Naive thymus-derived CD4-positive, alpha-beta T cell (primary cell): Measurements from ENCODE around the gene ITM2B. TPM values are rescaled to one million over a fixed set of nuclear protein-coding genes. Genes with fewer than 3 reads are reported as not detected.

Experiments used
- ATAC-seq: fragments of 150-1000 bp; cut with Tn5 transposase; 2 replicates; pipeline ENCODE4 v1.10.0; 2021; ENCODE audit warnings: mild to moderate bottlenecking, moderate library complexity
- CTCF ChIA-PET: fragments of 350-600 bp; sonication (Branson Sonifier 250); formaldehyde crosslinking; loops from one replicate; lab custom pipeline; 2021; ENCODE audit warnings: antibody characterized with exemption; lab: Charles Lee
- POLR2A ChIA-PET: fragments of 350-600 bp; sonication (Branson Sonifier 250); formaldehyde crosslinking; loops from one replicate; lab custom pipeline; 2021; ENCODE audit warnings: antibody characterized with exemption, inconsistent platforms; lab: Charles Lee
- DNase-seq, 9 donors: peaks; one replicate each; pipeline versions ENCODE4 v3.0.0 to v3.0.0-alpha.2; 2020 to 2022; ENCODE audit warnings: mixed read lengths in 1 of 9
- H3K27ac ChIP-seq: one replicate; pipeline ENCODE4 v1.7.0; 2013; ENCODE audit warnings: mild to moderate bottlenecking, low read depth, low read length, moderate library complexity
- H3K27me3 ChIP-seq, 2 donors: one replicate each; pipeline ENCODE4 v1.7.0; 2013; ENCODE audit warnings: low read length in 2 of 2, mild to moderate bottlenecking in 2 of 2, moderate library complexity in 2 of 2; ENCODE audit not compliant: control insufficient read depth in 2 of 2, insufficient read depth in 2 of 2
- H3K36me3 ChIP-seq, 3 experiments: 1 replicate in 2 of 3; 2 replicates in 1 of 3; pipeline ENCODE4 v1.7.0; 2013; ENCODE audit warnings: low read length in 3 of 3, mild to moderate bottlenecking in 3 of 3, moderate library complexity in 1 of 3; ENCODE audit not compliant: insufficient read depth in 3 of 3, control insufficient read depth in 2 of 3
- H3K4me1 ChIP-seq, 2 donors: one replicate each; pipeline ENCODE4 v1.7.0; 2013; ENCODE audit warnings: low read length in 2 of 2, mild to moderate bottlenecking in 2 of 2, moderate library complexity in 1 of 2; ENCODE audit not compliant: control insufficient read depth in 2 of 2, insufficient read depth in 2 of 2
- H3K4me3 ChIP-seq: 2 replicates; pipeline ENCODE4 v1.7.0; 2013; ENCODE audit warnings: mild to moderate bottlenecking, low read length
- H3K9me3 ChIP-seq, 3 experiments: 1 replicate in 2 of 3; 2 replicates in 1 of 3; pipeline ENCODE4 v1.7.0; 2013; ENCODE audit warnings: low read length in 3 of 3; ENCODE audit not compliant: control insufficient read depth in 2 of 3
- H3K27ac Mint-ChIP-seq, 9 donors: one replicate each; pipeline ENCODE4 v1.8.0; 2020 to 2022; ENCODE audit warnings: mixed read lengths in 9 of 9, mild to moderate bottlenecking in 8 of 9, moderate library complexity in 5 of 9, inconsistent platforms in 2 of 9
- H3K27me3 Mint-ChIP-seq, 5 donors: one replicate each; pipeline ENCODE4 v1.8.0; 2021 to 2022; ENCODE audit warnings: mixed read lengths in 5 of 5, mild to moderate bottlenecking in 1 of 5
- H3K36me3 Mint-ChIP-seq, 5 donors: one replicate each; pipeline ENCODE4 v1.8.0; 2020 to 2022; ENCODE audit warnings: mixed read lengths in 5 of 5, mild to moderate bottlenecking in 3 of 5, inconsistent platforms in 1 of 5
- H3K4me1 Mint-ChIP-seq, 7 donors: one replicate each; pipeline ENCODE4 v1.8.0; 2020 to 2022; ENCODE audit warnings: mixed read lengths in 7 of 7, mild to moderate bottlenecking in 3 of 7, inconsistent platforms in 1 of 7
- H3K4me3 Mint-ChIP-seq, 10 donors: one replicate each; pipeline ENCODE4 v1.8.0; 2020 to 2022; ENCODE audit warnings: mild to moderate bottlenecking in 10 of 10, mixed read lengths in 10 of 10, moderate library complexity in 6 of 10, inconsistent platforms in 2 of 10
- H3K9me3 Mint-ChIP-seq, 11 donors: one replicate each; pipeline ENCODE4 v1.8.0; 2020 to 2022; ENCODE audit warnings: mixed read lengths in 11 of 11, mild to moderate bottlenecking in 4 of 11, inconsistent platforms in 1 of 11, moderate library complexity in 1 of 11
- intact Hi-C, 2 donors: fragments of 100-400 bp; cut with micrococcal nuclease; formaldehyde crosslinking; loops; one replicate each; pipeline ENCODE4 v1.15.1; 2023
- polyA plus RNA-seq, 2 donors: library from polyadenylated mRNA; unstranded; fragments of 300-500 nt; fragmentation: Illumina TruSeq; gene quantifications; one replicate each; pipeline ENCODE4 v1.2.3, GENCODE V29; 2021
- total RNA-seq, 6 experiments: library from RNA in 5 of 6; stranded (reverse) in 5 of 6; gene quantifications; 1 replicate in 5 of 6; 2 replicates in 1 of 6; pipeline ENCODE4 v1.2.3 and lab custom pipeline; 2021 to 2026

ITM2B gene
- total and polyA plus RNA-seq, 7 experiments from 2014 or later = 190 to 1,479 (median 659) TPM

DNA sequence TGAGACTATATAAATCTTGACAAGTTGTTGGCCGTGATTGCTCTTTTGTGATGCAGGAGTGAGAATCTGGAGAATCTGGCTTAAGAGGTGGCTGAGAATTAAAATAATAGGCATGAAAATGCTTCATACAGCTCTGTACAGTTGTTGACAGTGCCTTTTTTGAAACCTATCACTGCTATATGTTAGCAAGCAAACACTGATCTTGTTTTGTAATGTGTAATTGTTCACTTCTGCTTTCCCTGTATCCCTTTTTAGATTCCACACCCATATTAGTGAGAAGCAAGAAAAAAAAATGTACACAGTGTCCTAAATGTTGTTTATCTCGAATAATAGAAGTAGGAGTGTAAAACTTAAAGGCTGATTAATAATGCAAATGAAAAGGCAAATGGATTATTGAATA, 31.1 kb downstream of the ITM2B start:
- peak overlapping the region in 5 of 10 donors; percentile 3 to 72 (median 7) for H3K4me3 Mint-ChIP-seq
- H3K36me3 Mint-ChIP-seq = peaks cover 11 to 54% (median 49%) of the 10 kb centered on the region in 5 donors
- Histone ChIP-seq H3K27ac (no peak overlapping the region), H3K36me3 (peaks cover 9 to 37% (median 12%) of the 10 kb centered on the region in 3 experiments), H3K27me3 (no peaks in the 10 kb centered on the region), H3K9me3 (no peaks in the 10 kb centered on the region), H3K4me3 (no peak overlapping the region), H3K4me1 (peaks cover 0 to 22% of the 10 kb centered on the region in 2 donors)
- intact Hi-C loops = loop anchor here (2.0 to 5.0 kb wide), 4 partner anchors 13 to 503 kb away; no protein-coding TSS in a partner anchor
- H3K4me1 Mint-ChIP-seq = peaks cover 22 to 79% (median 66%) of the 10 kb centered on the region in 7 donors
- peak overlapping the region in 8 of 9 donors; percentile 27 to 92 (median 69) for H3K27ac Mint-ChIP-seq
- ATAC-seq (no peak), DNase-seq (no peak)
- no peaks in the 10 kb centered on the region for H3K9me3 Mint-ChIP-seq
- ChIA-PET CTCF (interaction anchor here (0.5 to 1.1 kb wide), 3 partner anchors 146 to 174 kb away, joined by 3 to 5 read pairs (median 3); partner anchors contain the start of gene MED4), POLR2A (interaction anchor here (0.6 to 2.5 kb wide), 5 partner anchors 24 to 137 kb away, joined by 3 to 11 read pairs (median 5); partner anchors contain the start of gene ITM2B)
- H3K27me3 Mint-ChIP-seq = no peaks in the 10 kb centered on the region

- Mint-ChIP-seq H3K9me3 (no peaks in the 10 kb centered on the region), H3K4me3 (peak overlapping the region in 9 of 10 donors; percentile 15 to 72 (median 54)), H3K4me1 (peaks cover 22 to 73% (median 54%) of the 10 kb centered on the region in 7 donors), H3K36me3 (peaks cover 17 to 51% (median 44%) of the 10 kb centered on the region in 5 donors), H3K27me3 (no peaks in the 10 kb centered on the region), H3K27ac (peak overlapping the region; percentile 7 to 92 (median 86))
- Histone ChIP-seq H3K4me3 (no peak overlapping the region), H3K36me3 (peaks cover 9 to 28% (median 10%) of the 10 kb centered on the region in 3 experiments), H3K9me3 (no peaks in the 10 kb centered on the region), H3K4me1 (peaks cover 0 to 22% of the 10 kb centered on the region in 2 donors), H3K27ac (no peak overlapping the region), H3K27me3 (no peaks in the 10 kb centered on the region)
- intact Hi-C loops = loop anchor here (1.0 to 5.0 kb wide), 4 partner anchors 9 to 39 kb away; partner anchors contain the start of gene RB1 (in 1 of the 2)
- ChIA-PET POLR2A (interaction anchor here (0.6 to 1.4 kb wide), 10 partner anchors 9 to 314 kb away, joined by 3 to 5 read pairs (median 3); no protein-coding TSS in a partner anchor), CTCF (interaction anchor here (0.6 to 1.0 kb wide), 4 partner anchors 30 to 177 kb away, joined by 3 read pairs; no protein-coding TSS in a partner anchor)
- ATAC-seq (peak; percentile 48), DNase-seq (peak in 3 of 9 donors; percentile 17 to 38 (median 27))
Measured at GRCh38 chr13:48265217-48265815, 32.3 kb downstream of the ITM2B start.

GRCh38 chr13:48266150-48266549, 33.1 kb downstream of the ITM2B start:
- no peaks in the 10 kb centered on the region for H3K9me3 ChIP-seq
- H3K27ac ChIP-seq = peak overlapping the region; percentile 29
- Mint-ChIP-seq H3K9me3 (no peaks in the 10 kb centered on the region), H3K4me3 (no peak overlapping the region), H3K4me1 (peaks cover 22 to 65% (median 46%) of the 10 kb centered on the region in 7 donors), H3K36me3 (peaks cover 12 to 45% (median 35%) of the 10 kb centered on the region in 5 donors), H3K27me3 (no peaks in the 10 kb centered on the region), H3K27ac (peak overlapping the region in 8 of 9 donors; percentile 73 to 92 (median 82))
- no peak for ATAC-seq
- peaks cover 0 to 22% of the 10 kb centered on the region in 2 donors for H3K4me1 ChIP-seq
- ChIA-PET POLR2A (interaction anchor here (1.2 to 1.4 kb wide), 3 partner anchors 10 to 314 kb away, joined by 3 to 4 read pairs (median 3); partner anchors contain the start of gene ITM2B), CTCF (no interaction called here)
- H3K36me3 ChIP-seq = peaks cover 9 to 22% (median 10%) of the 10 kb centered on the region in 3 experiments
- intact Hi-C loops = loop anchor here in 1 of 2 donors (5.0 kb wide), 1 partner anchor 36 kb away; the partner anchor contains the start of gene RB1
- no peak for DNase-seq
- H3K4me3 ChIP-seq = no peak overlapping the region
- H3K27me3 ChIP-seq = no peaks in the 10 kb centered on the region

DNA sequence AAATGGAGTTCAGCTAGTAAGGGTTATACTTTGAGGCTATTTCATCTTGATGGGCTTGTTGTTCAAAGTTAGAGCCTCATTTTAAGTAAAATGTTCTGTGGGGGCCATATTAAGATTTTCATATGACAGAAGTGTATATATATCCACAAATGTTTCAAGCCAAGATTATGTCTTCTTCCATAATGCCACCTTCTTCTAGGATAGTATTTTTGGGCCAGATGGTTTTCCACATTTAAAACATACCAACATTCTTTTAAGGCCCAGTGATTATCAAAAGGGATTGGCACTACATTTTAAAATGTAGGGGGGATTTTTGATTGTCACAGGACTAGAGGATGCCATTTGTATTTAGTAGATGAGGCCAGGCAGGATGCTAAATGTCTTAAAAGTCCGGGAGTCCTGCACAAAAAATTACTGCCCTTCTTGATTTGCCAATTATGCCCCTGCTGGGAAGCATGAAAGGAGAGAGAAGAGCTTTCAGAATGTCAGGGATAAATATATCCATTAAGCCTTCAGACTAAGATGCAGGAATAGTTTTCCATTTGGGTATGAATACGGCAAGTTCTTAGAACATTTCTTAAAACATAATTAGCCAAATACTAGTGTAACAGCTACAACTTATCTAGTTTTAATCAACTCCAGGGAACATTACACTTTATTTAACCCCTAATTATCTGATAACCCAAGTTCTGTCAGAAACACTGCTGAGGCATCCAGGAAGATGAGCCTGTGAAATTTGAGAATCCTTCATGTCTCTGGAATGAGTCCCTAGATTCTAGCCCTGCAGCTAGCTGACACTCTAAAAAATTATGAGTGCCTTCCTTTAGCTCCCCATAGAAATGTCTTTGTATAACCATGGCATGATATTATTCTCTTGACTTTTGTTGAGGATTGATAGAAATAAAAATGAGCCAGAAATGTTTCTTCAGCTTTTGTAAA, 34.0 kb downstream of the ITM2B start:
- H3K4me3 Mint-ChIP-seq = no peak overlapping the region
- Histone ChIP-seq H3K36me3 (peaks cover 9 to 18% (median 10%) of the 10 kb centered on the region in 3 experiments), H3K4me3 (no peak overlapping the region), H3K4me1 (peaks cover 0 to 22% of the 10 kb centered on the region in 2 donors), H3K27ac (no peak overlapping the region), H3K9me3 (no peaks in the 10 kb centered on the region), H3K27me3 (no peaks in the 10 kb centered on the region)
- DNase-seq (no peak), ATAC-seq (no peak)
- H3K9me3 Mint-ChIP-seq = no peaks in the 10 kb centered on the region
- H3K27me3 Mint-ChIP-seq = no peaks in the 10 kb centered on the region
- H3K36me3 Mint-ChIP-seq = peaks cover 12 to 45% (median 33%) of the 10 kb centered on the region in 5 donors
- ChIA-PET POLR2A (interaction anchor here (1.0 to 1.4 kb wide), 4 partner anchors 11 to 147 kb away, joined by 3 to 4 read pairs (median 4); partner anchors contain the start of gene ITM2B), CTCF (no interaction called here)
- H3K27ac Mint-ChIP-seq = peak overlapping the region in 7 of 9 donors; percentile 73 to 92 (median 80)
- H3K4me1 Mint-ChIP-seq = peaks cover 22 to 59% (median 46%) of the 10 kb centered on the region in 7 donors
- intact Hi-C loops = loop anchor here in 1 of 2 donors (5.0 kb wide), 1 partner anchor 35 kb away; the partner anchor contains the start of gene RB1

- ChIA-PET POLR2A (interaction anchor here (1.0 kb wide), 1 partner anchor 146 kb away, joined by 4 read pairs; no protein-coding TSS in a partner anchor), CTCF (no interaction called here)
- Histone ChIP-seq H3K27me3 (no peaks in the 10 kb centered on the region), H3K9me3 (no peaks in the 10 kb centered on the region), H3K36me3 (peaks cover 0 to 10% (median 8%) of the 10 kb centered on the region in 3 experiments), H3K4me3 (no peak overlapping the region), H3K4me1 (peaks cover 0 to 22% of the 10 kb centered on the region in 2 donors), H3K27ac (peak overlapping the region; percentile 14)
- peak overlapping the region in 5 of 9 donors; percentile 12 to 49 (median 35) for H3K27ac Mint-ChIP-seq
- peaks cover 22 to 49% (median 36%) of the 10 kb centered on the region in 7 donors for H3K4me1 Mint-ChIP-seq
- H3K27me3 Mint-ChIP-seq = no peaks in the 10 kb centered on the region
- no peaks in the 10 kb centered on the region for H3K9me3 Mint-ChIP-seq
- no peak overlapping the region for H3K4me3 Mint-ChIP-seq
- no peak for DNase-seq
- H3K36me3 Mint-ChIP-seq = peaks cover 7 to 37% (median 23%) of the 10 kb centered on the region in 5 donors
- ATAC-seq = no peak
- intact Hi-C loops = loop anchor here in 1 of 2 donors (5.0 kb wide), 1 partner anchor 34 kb away; the partner anchor contains the start of gene RB1
Measured at GRCh38 chr13:48268019-48268418, 35.0 kb downstream of the ITM2B start.
